GM23338 (cell line): ENCODE data around the gene OR3A2.

Source experiments
- CREB1 ChIP-seq: fragments of 250-450 bp; sonication (Bioruptor Pico); IDR thresholded peaks from 2 replicates; pipeline ENCODE4 v1.5.0; 2020; ENCODE audit warnings: low read depth, mild to moderate bottlenecking, moderate library complexity
- CTCF ChIP-seq, 2 experiments: fragments of 200-600 bp in 1 of 2; sonication (generic) in 1 of 2; conservative IDR thresholded peaks; 2 replicates each; pipeline versions ENCODE4 v1.5.1 to v1.6.1; 2016 to 2017; ENCODE audit warnings: antibody characterized with exemption in 2 of 2, low read depth in 2 of 2, mild to moderate bottlenecking in 2 of 2, moderate library complexity in 1 of 2
- EZH2 ChIP-seq: fragments of 200-600 bp; sonication (generic); IDR thresholded peaks from one replicate; pipeline ENCODE4 v1.8.0; 2017; ENCODE audit warnings: antibody characterized with exemption, mild to moderate bottlenecking, low read depth; ENCODE audit not compliant: unreplicated experiment
- JUNB ChIP-seq: IDR thresholded peaks from one replicate; pipeline ENCODE4 v1.6.1; 2016; ENCODE audit warnings: antibody characterized with exemption; ENCODE audit not compliant: unreplicated experiment
- POLR2AphosphoS5 ChIP-seq: IDR thresholded peaks from 2 replicates; pipeline ENCODE4 v1.6.1; 2016; ENCODE audit warnings: antibody characterized with exemption, low read depth
- ZNF462 ChIP-seq: fragments of 250-450 bp; sonication (Bioruptor Pico); IDR thresholded peaks from 2 replicates; pipeline ENCODE4 v1.5.0; 2020; ENCODE audit warnings: mild to moderate bottlenecking, moderate library complexity

GRCh38 chr17:3385869-3386816 lies at the start of gene OR3A2:
- TF ChIP-seq EZH2, result no peak
- peak in 1 of 2 experiments; percentile 33; a peak in 2 of 4 replicates for TF ChIP-seq CTCF (conservative IDR thresholded peaks at IDR 0.05; ENCODE audit: low read depth in 2 of 2)
- TF ChIP-seq POLR2AphosphoS5, result peak; percentile 41; the same call in 1 of the 2 replicates
- TF ChIP-seq CREB1, result no peak
- no peak for TF ChIP-seq JUNB
- no peak for TF ChIP-seq ZNF462 (CRISPR knock-in tag)
